ENCODE measurements around the gene IL16. TPM values are rescaled to one million over a fixed set of nuclear protein-coding genes. Genes with fewer than 3 reads are reported as not detected.

IL16 gene
- total RNA-seq, 1 experiment from 2014 or later: 0.81 TPM

DNA sequence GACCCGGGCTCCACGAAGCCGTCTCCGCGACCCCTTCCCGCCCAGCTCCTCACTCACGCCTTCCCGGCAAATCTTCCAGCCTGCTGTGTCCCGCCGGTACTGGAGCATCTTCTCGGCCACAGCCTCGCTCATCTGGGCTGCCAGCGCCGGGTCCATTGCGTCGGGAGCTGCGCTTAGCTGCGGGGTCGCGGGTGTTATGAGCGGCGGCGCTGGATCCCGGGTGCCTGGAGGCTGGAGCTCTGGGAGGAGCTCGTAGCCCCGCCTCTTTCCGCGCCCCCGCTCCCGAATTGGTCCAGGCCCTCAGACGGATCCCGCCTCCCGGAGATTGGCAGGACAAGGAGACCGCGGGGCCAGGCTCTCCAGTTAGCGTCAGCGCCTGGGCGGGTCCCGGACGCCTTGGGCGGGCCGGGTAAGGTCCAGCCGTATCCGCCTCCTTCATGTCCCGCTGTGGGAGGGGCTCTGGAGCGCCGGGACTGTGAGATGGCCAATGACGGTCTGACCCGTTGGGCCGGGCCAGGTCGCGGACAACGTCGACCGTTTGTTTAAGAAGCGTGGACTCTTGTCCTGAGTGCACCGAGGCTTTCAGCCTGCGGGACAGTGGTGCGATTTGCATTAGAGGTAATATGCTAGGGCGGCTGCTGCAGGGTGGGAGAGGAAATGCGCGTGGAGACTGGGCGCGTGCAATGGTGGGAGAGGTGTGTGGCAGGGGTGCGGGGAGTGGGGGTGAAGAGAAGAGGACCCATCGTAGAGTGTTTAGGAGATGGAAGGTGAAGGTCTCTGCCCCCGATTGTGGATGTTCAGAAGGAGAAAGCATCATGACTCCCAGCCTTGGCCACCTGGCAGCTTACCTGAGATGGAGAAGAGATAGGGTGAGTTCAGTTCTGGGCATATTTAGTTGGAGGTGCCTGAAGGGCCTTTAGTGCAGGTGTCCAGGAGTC lies 127.5 kb downstream of the IL16 start, which contains the start of gene STARD5:
Gene STARD5 (minus strand): TSS at position 198 of the 938 bp plus-strand sequence. CDS start 42 bp downstream, at position 156.
- Histone ChIP-seq H3K4me1 (ENCODE audit: control insufficient read depth in 1 of 2, insufficient read depth in 2 of 2, low read length in 2 of 2) (peaks cover 2 to 16% of the 10 kb centered on the region in 2 experiments; a peak in 3 of 4 replicates), H3K9me2 (ENCODE audit: insufficient read depth) (no peaks in the 10 kb centered on the region), H3K36me3 (ENCODE audit: control insufficient read depth in 1 of 2, insufficient read depth in 2 of 2, low read length in 2 of 2) (no peaks in the 10 kb centered on the region), H3K9ac (ENCODE audit: low read length) (peak within 1 kb of the TSS; percentile 76), H3K4me2 (ENCODE audit: low read length) (peak within 1 kb of the TSS; percentile 98), H3K79me2 (ENCODE audit: insufficient read depth, low read length) (no peaks in the 10 kb centered on the region), H4K20me1 (ENCODE audit: insufficient read depth) (no peaks in the 10 kb centered on the region), H3K27me3 (ENCODE audit: insufficient read depth, low read length) (no peaks in the 10 kb centered on the region), H3K9me3 (ENCODE audit: control insufficient read depth in 1 of 2, insufficient read depth in 1 of 2, low read depth in 1 of 2, low read length in 2 of 2) (no peaks in the 10 kb centered on the region), H3K27ac (ENCODE audit: low read depth, low read length) (no peak within 1 kb of the TSS), H2AFZ (ENCODE audit: low read depth, low read length, poor library complexity, severe bottlenecking) (peak within 1 kb of the TSS; percentile 100), H3K4me3 (replicated peaks in 1 of 2; ENCODE audit: low read depth in 1 of 2, low read length in 2 of 2) (peak within 1 kb of the TSS; percentile 71 to 81)
- DNase-seq (ENCODE audit: low read depth, low spot score) (peak; percentile 90), ATAC-seq (peak; percentile 100)
- RAD21 ChIA-PET (ENCODE audit: low non-redundant PET in 1 of 2, low total read pairs in 2 of 2, uncharacterized antibody in 2 of 2, unreplicated experiment in 2 of 2): interaction anchor here in 1 of 2 experiments (1.3 kb wide), 1 partner anchor 58 kb away, joined by 4 read pairs; no protein-coding TSS in a partner anchor
- intact Hi-C loops (cut with micrococcal nuclease): loop anchor here (10.0 kb wide), 1 partner anchor 329 kb away; no protein-coding TSS in a partner anchor
- CTCF ChIA-PET: interaction anchor here (1.1 to 1.2 kb wide), 2 partner anchors 13 to 58 kb away, joined by 6 to 9 read pairs; no protein-coding TSS in a partner anchor
- peak; percentile 72 for TF ChIP-seq SP1 (IDR thresholded peaks at IDR 0.05; ENCODE audit: low read depth)
- peak; percentile 85 for TF ChIP-seq POLR2AphosphoS5 (IDR thresholded peaks at IDR 0.05; ENCODE audit: low read depth, low read length)
- TF ChIP-seq, protein P1, sequence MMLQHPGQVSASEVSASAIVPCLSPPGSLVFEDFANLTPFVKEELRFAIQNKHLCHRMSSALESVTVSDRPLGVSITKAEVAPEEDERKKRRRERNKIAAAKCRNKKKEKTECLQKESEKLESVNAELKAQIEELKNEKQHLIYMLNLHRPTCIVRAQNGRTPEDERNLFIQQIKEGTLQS (IDR thresholded peaks at IDR 0.05): no peak
- peak; percentile 35 for TF ChIP-seq POLR2A (IDR thresholded peaks at IDR 0.05; ENCODE audit: borderline replicate concordance, extremely low read depth, insufficient read depth, insufficient read length)
- TF ChIP-seq, protein P2, sequence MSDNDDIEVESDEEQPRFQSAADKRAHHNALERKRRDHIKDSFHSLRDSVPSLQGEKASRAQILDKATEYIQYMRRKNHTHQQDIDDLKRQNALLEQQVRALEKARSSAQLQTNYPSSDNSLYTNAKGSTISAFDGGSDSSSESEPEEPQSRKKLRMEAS (IDR thresholded peaks at IDR 0.05): peak; percentile 44
- peak; percentile 48 for TF ChIP-seq TCF7L2 (IDR thresholded peaks at IDR 0.05; ENCODE audit: borderline replicate concordance, extremely low read depth, insufficient read depth, insufficient read length)
- TF ChIP-seq ZFX (IDR thresholded peaks at IDR 0.05): no peak
- BruUV-seq (replicated peaks): no TSS peak
- POLR2A ChIA-PET: interaction anchor here (0.6 to 1.5 kb wide), 10 partner anchors 11 to 58 kb away, joined by 3 to 5 read pairs (median 4); no protein-coding TSS in a partner anchor

Measured in HCT116 (cell line).